Measurements from ENCODE around the gene GHRHR.

GHRHR gene

GRCh38 chr7:30923774-30924413 lies 39.9 kb upstream of the GHRHR start:
- no peak for TF ChIP-seq CTCF (IDR thresholded peaks at IDR 0.05; ENCODE audit: insufficient read depth, low read depth, low read length, missing control alignments)
- no peak overlapping the region for H3K4me3 ChIP-seq (ENCODE audit: low read length)
- no peak for DNase-seq (ENCODE audit: low read depth)

GRCh38 chr7:30924624-30925023 lies 39.1 kb upstream of the GHRHR start:
- no peak for DNase-seq (ENCODE audit: low read depth)
- TF ChIP-seq CTCF (IDR thresholded peaks at IDR 0.05; ENCODE audit: insufficient read depth, low read depth, low read length, missing control alignments), result no peak
- H3K4me3 ChIP-seq (ENCODE audit: low read length), result no peak overlapping the region

- no peak for TF ChIP-seq CTCF (IDR thresholded peaks at IDR 0.05; ENCODE audit: insufficient read depth, low read depth, low read length, missing control alignments)
- no peak for DNase-seq (ENCODE audit: low read depth)
- no peak overlapping the region for H3K4me3 ChIP-seq (ENCODE audit: low read length)
Measured at GRCh38 chr7:30925117-30925516, 38.6 kb upstream of the GHRHR start.

- no peak for DNase-seq (ENCODE audit: low read depth)
- no peak overlapping the region for H3K4me3 ChIP-seq (ENCODE audit: low read length)
- TF ChIP-seq CTCF (IDR thresholded peaks at IDR 0.05; ENCODE audit: insufficient read depth, low read depth, low read length, missing control alignments), result no peak
Measured at GRCh38 chr7:30925913-30926312, 37.8 kb upstream of the GHRHR start.

- no peak overlapping the region for H3K4me3 ChIP-seq (ENCODE audit: low read length)
- no peak for TF ChIP-seq CTCF (IDR thresholded peaks at IDR 0.05; ENCODE audit: insufficient read depth, low read depth, low read length, missing control alignments)
- DNase-seq (ENCODE audit: low read depth), result no peak
Measured at GRCh38 chr7:30926313-30926712, 37.4 kb upstream of the GHRHR start.

- TF ChIP-seq CTCF (IDR thresholded peaks at IDR 0.05; ENCODE audit: insufficient read depth, low read depth, low read length, missing control alignments), result no peak
- no peak overlapping the region for H3K4me3 ChIP-seq (ENCODE audit: low read length)
- no peak for DNase-seq (ENCODE audit: low read depth)
Measured at GRCh38 chr7:30927040-30927439, 36.7 kb upstream of the GHRHR start.

GRCh38 chr7:30927559-30927958 lies 36.2 kb upstream of the GHRHR start:
- no peak for TF ChIP-seq CTCF (IDR thresholded peaks at IDR 0.05; ENCODE audit: insufficient read depth, low read depth, low read length, missing control alignments)
- DNase-seq (ENCODE audit: low read depth), result no peak

More at GRCh38 chr7:30927559-30927958, 36.2 kb upstream of the GHRHR start:
- no peak overlapping the region for H3K4me3 ChIP-seq (ENCODE audit: low read length)

All from epithelial cell of esophagus (primary cell).